B cell (primary cell): ENCODE measurements around the gene CUL5.
A peak's percentile ranks its signal among the peaks of the same experiment; 100 is the strongest.

ENCODE experiments used
- CTCF ChIP-seq: fragments of 200-600 bp; IDR thresholded peaks from one replicate; pipeline ENCODE4 v1.8.0; 2022; ENCODE audit warnings: antibody characterized with exemption, mild to moderate bottlenecking
- EZH2 ChIP-seq: IDR thresholded peaks from 2 replicates; pipeline ENCODE4 v1.6.1; 2012; ENCODE audit warnings: borderline replicate concordance, low read depth, mild to moderate bottlenecking, moderate library complexity, low read length; ENCODE audit not compliant: insufficient read depth, poor library complexity, severe bottlenecking

GRCh38 chr11:107999759-108000455 is 8.8 kb upstream of the CUL5 start:
- TF ChIP-seq CTCF (peak; percentile 64), EZH2 (no peak)
